Ishikawa (cell line): ENCODE measurements around the gene RRAS2.

Source experiments
- CEBPB ChIP-seq: IDR thresholded peaks from 2 replicates; pipeline ENCODE4 v1.6.1; 2012
- CREB1 ChIP-seq: IDR thresholded peaks from 2 replicates; pipeline ENCODE4 v1.6.1; 2012; ENCODE audit warnings: low read depth
- EGR1 ChIP-seq: IDR thresholded peaks from 2 replicates; pipeline ENCODE4 v1.6.1; 2012
- EP300 ChIP-seq: IDR thresholded peaks from 2 replicates; pipeline ENCODE4 v1.6.1; 2012; ENCODE audit warnings: borderline replicate concordance
- FOXM1 ChIP-seq: IDR thresholded peaks from 2 replicates; pipeline ENCODE4 v1.6.1; 2012; ENCODE audit warnings: low read depth, borderline replicate concordance
- MAX ChIP-seq: IDR thresholded peaks from 2 replicates; pipeline ENCODE4 v1.6.1; 2012
- NFIC ChIP-seq: IDR thresholded peaks from 2 replicates; pipeline ENCODE4 v1.6.1; 2012
- RAD21 ChIP-seq: IDR thresholded peaks from 2 replicates; pipeline ENCODE4 v1.6.1; 2012; ENCODE audit warnings: low read depth
- REST ChIP-seq: IDR thresholded peaks from 2 replicates; pipeline ENCODE4 v1.6.1; 2012; ENCODE audit warnings: low read depth, mild to moderate bottlenecking
- TAF1 ChIP-seq: IDR thresholded peaks from 2 replicates; pipeline ENCODE4 v1.6.1; 2012; ENCODE audit warnings: low read depth, mild to moderate bottlenecking
- TCF12 ChIP-seq: IDR thresholded peaks from 2 replicates; pipeline ENCODE4 v1.6.1; 2012; ENCODE audit warnings: low read depth
- TEAD4 ChIP-seq: IDR thresholded peaks from 2 replicates; pipeline ENCODE4 v1.6.1; 2012
- USF1 ChIP-seq: IDR thresholded peaks from 2 replicates; pipeline ENCODE4 v1.6.1; 2012
- YY1 ChIP-seq: IDR thresholded peaks from 2 replicates; pipeline ENCODE4 v1.6.1; 2012; ENCODE audit warnings: low read depth
- ZBTB7A ChIP-seq: IDR thresholded peaks from 2 replicates; pipeline ENCODE4 v1.6.1; 2012; ENCODE audit warnings: low read depth

Gene RRAS2

GRCh38 chr11:14259186-14259784, 99.7 kb downstream of the RRAS2 start:
- no peak for TF ChIP-seq MAX
- no peak for TF ChIP-seq EGR1

GRCh38 chr11:14258221-14258935, 100.6 kb downstream of the RRAS2 start:
- TF ChIP-seq FOXM1 (no peak), REST (no peak), EP300 (no peak), TAF1 (no peak), TCF12 (no peak), ZBTB7A (no peak), YY1 (no peak), CREB1 (no peak)

- TF ChIP-seq FOXM1 (no peak), NFIC (no peak)
These were observed 103.8 kb downstream of the RRAS2 start for GRCh38 chr11:14255238-14255534.

- no peak for TF ChIP-seq EP300
- no peak for TF ChIP-seq REST
- no peak for TF ChIP-seq CREB1
- TF ChIP-seq EGR1: no peak
- TF ChIP-seq YY1: no peak
- no peak for TF ChIP-seq TCF12
- no peak for TF ChIP-seq TAF1
- TF ChIP-seq ZBTB7A: no peak
- TF ChIP-seq CEBPB: no peak
- TF ChIP-seq FOXM1: no peak
- no peak for TF ChIP-seq NFIC
- TF ChIP-seq TEAD4: no peak
- no peak for TF ChIP-seq RAD21
These were observed 104.3 kb downstream of the RRAS2 start for GRCh38 chr11:14254533-14255237.

- TF ChIP-seq CEBPB: no peak
- no peak for TF ChIP-seq ZBTB7A
- TF ChIP-seq TAF1: no peak
- TF ChIP-seq EGR1: no peak
- no peak for TF ChIP-seq NFIC
- TF ChIP-seq REST: no peak
- no peak for TF ChIP-seq RAD21
- no peak for TF ChIP-seq YY1
- no peak for TF ChIP-seq FOXM1
- no peak for TF ChIP-seq TEAD4
- no peak for TF ChIP-seq CREB1
- no peak for TF ChIP-seq TCF12
- no peak for TF ChIP-seq EP300
- TF ChIP-seq MAX: no peak
- TF ChIP-seq USF1: no peak
These were observed 105.1 kb downstream of the RRAS2 start for GRCh38 chr11:14253840-14254239.
